ENCODE measurements around the gene RBM12. TPM values are rescaled to one million over a fixed set of nuclear protein-coding genes. Genes with fewer than 3 reads are reported as not detected.

RBM12 gene
- total RNA-seq, 1 donor from 2014 or later, result 8.9 TPM

- H3K27ac ChIP-seq, result no peak overlapping the region
- peaks cover 4 to 29% of the 10 kb centered on the region in 2 donors for H3K4me1 ChIP-seq
These were observed 14.1 kb downstream of the RBM12 start for GRCh38 chr20:35650632-35651031.

GRCh38 chr20:35648836-35649235 is 15.9 kb downstream of the RBM12 start:
- no peak for TF ChIP-seq CTCF (IDR thresholded peaks at IDR 0.05)
- DNase-seq (ENCODE audit: low spot score in 2 of 2), result no peak
- H3K27ac ChIP-seq, result no peak overlapping the region
- intact Hi-C loops (cut with DNase I), result no loop called here
- H3K4me1 ChIP-seq, result peaks cover 4 to 32% of the 10 kb centered on the region in 2 donors
- no peaks in the 10 kb centered on the region for H3K27me3 ChIP-seq
- no peak overlapping the region for H3K4me3 ChIP-seq
- H3K9me3 ChIP-seq, result no peaks in the 10 kb centered on the region
- peaks cover 10 to 14% of the 10 kb centered on the region in 2 donors for H3K36me3 ChIP-seq

More at GRCh38 chr20:35650632-35651031, 14.1 kb downstream of the RBM12 start:
- H3K36me3 ChIP-seq, result peaks cover 18 to 29% of the 10 kb centered on the region in 2 donors
- intact Hi-C loops (cut with DNase I), result no loop called here
- no peaks in the 10 kb centered on the region for H3K9me3 ChIP-seq
- H3K4me3 ChIP-seq, result no peak overlapping the region
- DNase-seq (ENCODE audit: low spot score in 2 of 2), result no peak
- no peak for TF ChIP-seq CTCF (IDR thresholded peaks at IDR 0.05)
- H3K27me3 ChIP-seq, result no peaks in the 10 kb centered on the region

- intact Hi-C loops (cut with DNase I), result no loop called here
- H3K4me1 ChIP-seq, result peaks cover 0 to 13% of the 10 kb centered on the region in 2 donors
- no peak overlapping the region for H3K27ac ChIP-seq
- TF ChIP-seq CTCF (IDR thresholded peaks at IDR 0.05), result no peak
- no peak overlapping the region for H3K4me3 ChIP-seq
- H3K36me3 ChIP-seq, result no peaks in the 10 kb centered on the region
- no peak for DNase-seq (ENCODE audit: low spot score in 2 of 2)
- H3K9me3 ChIP-seq, result no peaks in the 10 kb centered on the region
- no peaks in the 10 kb centered on the region for H3K27me3 ChIP-seq
These were observed 19.9 kb downstream of the RBM12 start for GRCh38 chr20:35644806-35645205.

- intact Hi-C loops (cut with DNase I), result no loop called here
- Histone ChIP-seq H3K9me3 (no peaks in the 10 kb centered on the region), H3K36me3 (no peaks in the 10 kb centered on the region), H3K27ac (no peak overlapping the region), H3K4me1 (peaks cover 0 to 3% of the 10 kb centered on the region in 2 donors), H3K27me3 (no peaks in the 10 kb centered on the region), H3K4me3 (no peak overlapping the region)
- TF ChIP-seq CTCF (IDR thresholded peaks at IDR 0.05), result no peak
- DNase-seq (ENCODE audit: low spot score in 2 of 2), result no peak
These were observed 21.7 kb downstream of the RBM12 start for GRCh38 chr20:35643045-35643444.

- Histone ChIP-seq H3K9me3 (no peaks in the 10 kb centered on the region), H3K36me3 (no peaks in the 10 kb centered on the region), H3K4me3 (no peak overlapping the region), H3K27me3 (no peaks in the 10 kb centered on the region), H3K4me1 (peaks cover 0 to 3% of the 10 kb centered on the region in 2 donors), H3K27ac (no peak overlapping the region)
- no peak for TF ChIP-seq CTCF (IDR thresholded peaks at IDR 0.05)
- no peak for DNase-seq (ENCODE audit: low spot score in 2 of 2)
- intact Hi-C loops (cut with DNase I), result no loop called here
These were observed 23.0 kb downstream of the RBM12 start for GRCh38 chr20:35641743-35642142.

GRCh38 chr20:35640724-35641123 is 24.0 kb downstream of the RBM12 start:
- intact Hi-C loops (cut with DNase I), result no loop called here
- no peak for DNase-seq (ENCODE audit: low spot score in 2 of 2)
- H3K27me3 ChIP-seq, result no peaks in the 10 kb centered on the region
- H3K4me3 ChIP-seq, result no peak overlapping the region
- TF ChIP-seq CTCF (IDR thresholded peaks at IDR 0.05), result no peak
- H3K36me3 ChIP-seq, result no peaks in the 10 kb centered on the region
- no peaks in the 10 kb centered on the region for H3K9me3 ChIP-seq
- H3K4me1 ChIP-seq, result peaks cover 0 to 3% of the 10 kb centered on the region in 2 donors
- no peak overlapping the region for H3K27ac ChIP-seq

All from ascending aorta (tissue), 2 donors.